HG03354 (cell line): ENCODE measurements around the gene HYAL1.
A peak's percentile ranks its signal among the peaks of the same experiment; 100 is the strongest.
"Not testable (repeated sequence)": the region's sequence is repeated elsewhere in the genome, so short reads cannot be mapped to it uniquely, and the experiment has no call there.

Experiments
- ATAC-seq: cut with Tn5 transposase; IDR thresholded peaks from one replicate; pipeline ENCODE4 v1.9.1; 2021; ENCODE audit warnings: mild to moderate bottlenecking; ENCODE audit not compliant: unreplicated experiment, poor library complexity, severe bottlenecking

Gene HYAL1

DNA sequence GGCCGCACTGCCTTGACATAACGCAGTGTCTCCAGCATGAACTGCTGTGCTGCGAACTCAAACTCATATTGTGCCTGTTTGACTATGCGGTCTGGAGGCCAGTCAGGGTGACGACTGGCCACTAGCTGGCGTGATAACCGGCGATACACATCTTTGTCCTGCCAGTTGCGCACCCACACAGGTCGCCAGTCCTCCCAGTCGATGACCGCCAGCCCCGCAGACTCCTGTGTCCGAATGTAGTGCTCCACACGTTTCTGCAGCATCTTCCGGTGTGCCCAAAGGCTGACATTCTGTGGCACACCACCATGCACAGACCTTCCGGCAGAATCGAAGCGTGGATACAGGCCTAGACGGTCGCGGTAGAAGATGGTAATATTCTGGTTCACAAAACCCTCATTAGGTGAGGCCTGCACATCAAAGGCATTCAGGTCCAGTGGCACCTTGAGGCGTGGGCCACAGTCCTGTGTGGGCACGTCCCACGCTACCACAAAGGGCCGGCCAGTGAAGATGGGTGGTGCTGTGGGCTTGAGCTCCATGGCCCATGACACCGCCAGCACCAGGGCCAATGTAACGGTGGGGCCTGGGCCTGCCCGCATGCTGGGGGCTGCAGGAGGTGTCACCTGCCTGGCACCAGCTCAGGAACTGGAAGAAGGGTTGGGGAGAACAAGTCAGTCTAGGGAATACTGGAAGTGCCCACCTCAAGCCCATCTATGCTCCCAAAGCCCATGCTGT lies 16.7 kb upstream of the HYAL1 start:
- ATAC-seq = no peak

GRCh38 chr3:50319181-50319893 lies 16.0 kb upstream of the HYAL1 start:
- no peak for ATAC-seq

DNA sequence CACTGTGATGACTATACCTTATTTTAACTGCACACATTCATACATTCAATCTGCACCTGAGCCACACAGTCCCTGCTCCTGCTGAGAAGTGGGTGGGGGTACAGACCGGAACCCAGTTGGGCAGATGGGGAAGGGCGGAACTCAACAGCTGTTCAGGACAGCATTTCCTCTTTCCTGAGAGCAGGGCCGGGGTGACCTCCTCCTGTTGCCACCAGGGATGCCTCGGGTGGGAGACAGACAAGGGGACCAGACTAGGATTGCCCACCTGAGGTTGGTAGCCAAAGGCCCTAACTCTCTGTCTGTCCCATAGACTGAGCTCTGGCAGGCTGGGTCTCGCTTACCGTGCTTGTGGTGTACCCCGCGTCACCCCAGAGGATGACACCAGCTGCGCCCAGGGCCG lies 15.2 kb upstream of the HYAL1 start:
- ATAC-seq = no peak

GRCh38 chr3:50318163-50318562 lies 14.8 kb upstream of the HYAL1 start:
- ATAC-seq = no peak

DNA sequence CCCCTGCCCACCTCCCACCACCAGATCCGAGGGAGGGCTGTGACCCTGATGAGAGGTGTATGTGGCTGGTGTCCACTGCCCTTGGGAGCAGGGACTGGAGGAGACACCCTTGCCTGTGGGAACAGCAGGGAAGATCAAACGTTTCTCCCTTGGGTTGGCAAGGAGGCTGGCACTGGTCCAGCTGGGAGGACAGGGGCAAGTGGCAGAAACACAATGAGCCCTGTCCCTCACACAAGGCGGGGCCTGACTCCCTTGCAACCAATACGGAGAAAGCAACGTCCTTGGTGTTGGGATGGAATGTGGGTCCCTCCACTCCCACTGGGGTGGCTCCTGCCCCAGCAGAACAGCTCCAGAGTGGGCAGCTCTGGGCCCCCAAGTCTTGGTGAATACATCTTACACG lies 13.9 kb upstream of the HYAL1 start:
- ATAC-seq = no peak

- ATAC-seq = no peak
These were observed 13.4 kb upstream of the HYAL1 start for GRCh38 chr3:50316657-50317242.

DNA sequence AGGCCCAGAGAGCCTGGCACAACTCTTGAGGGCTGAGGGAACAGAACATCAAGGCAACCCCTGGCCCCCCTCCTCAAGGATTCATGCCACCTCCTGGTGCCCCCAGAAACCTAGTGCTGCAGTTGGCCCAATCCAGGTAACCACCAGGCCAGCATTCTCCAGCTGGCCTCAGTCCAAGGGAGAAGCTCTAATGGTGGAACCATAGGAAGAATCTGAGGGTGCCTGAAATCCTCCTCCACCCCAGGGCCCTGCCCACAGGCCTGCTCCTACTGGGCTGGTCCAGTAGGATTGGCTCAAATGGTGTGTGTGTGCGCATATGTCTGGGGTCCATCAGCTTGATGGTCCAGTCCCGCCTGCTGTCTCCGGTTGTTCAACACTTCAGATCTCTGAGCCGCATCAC lies 11.4 kb upstream of the HYAL1 start:
- no peak for ATAC-seq

DNA sequence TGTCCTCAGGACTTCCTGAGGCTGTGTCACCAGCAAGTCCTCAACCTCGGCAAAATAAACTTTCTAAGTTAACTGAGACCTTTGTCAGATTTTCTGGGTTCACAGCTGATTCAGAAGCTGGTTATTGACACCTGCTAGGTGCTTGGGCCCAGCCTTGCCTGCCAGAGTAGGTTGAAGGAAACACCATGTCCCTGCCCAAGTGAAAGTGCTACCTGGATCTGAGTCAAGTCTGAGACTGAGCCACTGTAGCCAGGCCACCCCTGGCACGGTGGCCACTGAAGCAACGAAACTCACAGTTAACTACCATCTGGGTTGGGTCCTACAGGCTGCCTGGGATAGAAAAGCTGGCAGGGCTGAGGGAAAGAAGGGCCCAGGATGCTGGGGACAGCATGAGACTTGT lies 11.0 kb upstream of the HYAL1 start:
- no peak for ATAC-seq

DNA sequence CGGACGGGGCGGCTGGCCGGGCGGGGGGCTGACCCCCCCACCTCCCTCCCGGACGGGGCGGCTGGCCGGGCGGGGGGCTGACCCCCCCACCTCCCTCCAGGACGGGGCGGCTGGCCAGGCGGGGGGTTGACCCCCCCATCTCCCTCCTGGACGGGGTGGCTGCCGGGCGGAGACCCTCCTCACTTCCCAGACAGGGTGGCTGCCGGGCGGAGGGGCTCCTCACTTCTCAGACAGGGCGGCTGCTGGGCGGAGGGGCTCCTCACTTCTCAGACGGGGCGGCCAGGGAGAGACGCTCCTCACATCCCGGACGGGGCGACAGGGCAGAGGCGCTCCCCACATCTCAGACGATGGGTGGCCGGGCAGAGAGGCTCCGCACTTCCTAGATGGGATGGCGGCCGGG lies 8.7 kb upstream of the HYAL1 start:
- ATAC-seq = not testable (repeated sequence)

DNA sequence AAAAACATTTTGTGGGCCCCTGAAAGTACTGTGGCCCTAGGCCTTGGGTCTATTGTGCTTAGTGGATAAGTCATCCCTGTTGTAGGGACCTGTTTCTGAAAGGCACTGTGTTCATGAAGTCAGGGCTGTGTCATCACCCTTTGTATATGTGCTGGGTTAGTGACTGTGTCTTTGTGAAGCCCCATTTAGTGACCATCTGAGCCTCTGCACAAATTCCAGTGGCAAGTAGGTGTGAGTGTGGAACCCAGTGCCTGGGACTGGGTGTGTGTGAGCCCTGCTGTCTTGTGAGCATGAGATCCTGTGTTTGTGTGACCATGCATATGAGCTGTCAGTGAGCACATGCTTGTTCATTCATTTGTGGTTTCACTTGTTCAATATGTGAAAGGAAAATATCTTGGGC lies 1.2 kb upstream of the HYAL1 start:
- no peak for ATAC-seq

- ATAC-seq = no peak
These were observed 1.0 kb downstream of the HYAL1 start for GRCh38 chr3:50302095-50303012.

- no peak for ATAC-seq
These were observed 2.6 kb downstream of the HYAL1 start for GRCh38 chr3:50300681-50301254.

DNA sequence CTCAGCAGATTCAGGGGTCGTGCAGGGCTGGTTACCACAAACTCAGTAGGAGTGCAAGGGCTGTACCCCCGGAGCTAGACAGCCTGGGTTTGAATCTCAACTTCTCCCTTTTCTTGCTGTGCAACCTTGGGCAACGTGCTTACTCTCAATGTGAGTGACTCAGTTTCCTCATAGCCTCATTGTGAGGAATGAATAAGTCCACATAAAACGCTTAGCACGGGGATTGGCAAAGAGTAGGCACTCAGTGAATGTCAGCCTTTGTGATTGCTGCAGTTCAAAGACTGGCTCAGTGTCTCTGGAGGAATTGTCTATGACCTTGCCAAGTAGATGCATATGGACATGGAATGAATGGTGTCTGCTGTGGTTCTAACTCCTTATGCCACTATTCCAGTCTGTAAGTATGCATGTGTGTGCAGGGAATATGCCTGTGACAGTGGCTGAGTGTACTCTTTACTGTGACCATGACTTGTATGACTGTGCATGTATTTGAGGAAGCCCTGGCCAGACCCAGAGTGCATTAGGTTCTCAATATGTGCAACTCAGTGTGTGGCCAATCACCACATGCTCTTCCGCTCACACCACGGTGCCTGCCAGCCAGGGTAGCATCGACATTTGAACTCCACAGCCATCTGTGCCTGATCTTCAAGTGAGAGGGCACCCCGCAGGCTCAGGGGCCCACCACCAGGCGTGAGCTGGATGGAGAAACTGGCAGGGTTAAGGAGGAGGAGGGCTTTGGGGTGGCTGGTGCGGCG lies 3.3 kb downstream of the HYAL1 start:
- ATAC-seq = no peak

- no peak for ATAC-seq
These were observed 3.8 kb downstream of the HYAL1 start for GRCh38 chr3:50299638-50299928.

- peak; percentile 89 for ATAC-seq
These were observed 4.3 kb downstream of the HYAL1 start, which contains the start of the genes HYAL3 and NAA80 for GRCh38 chr3:50298836-50299637. HYAL3 (minus strand) TSS chr3:50299405; CDS start chr3:50295602, 3,803 bp downstream. NAA80 (minus strand) TSS chr3:50299405; CDS start chr3:50297463, 1,942 bp downstream.

- no peak for ATAC-seq
These were observed 5.3 kb downstream of the HYAL1 start for GRCh38 chr3:50297896-50298725.

- ATAC-seq = no peak
These were observed 6.0 kb downstream of the HYAL1 start for GRCh38 chr3:50297384-50297775.
